ENCODE measurements around the gene PIK3R6. TPM values are rescaled to one million over a fixed set of nuclear protein-coding genes. Genes with fewer than 3 reads are reported as not detected.

Gene PIK3R6
- total RNA-seq, 4 donors from 2014 or later = 0.22 to 2.5 (median 0.35) TPM

GRCh38 chr17:8837563-8838075 is 29.9 kb downstream of the PIK3R6 start:
- Histone ChIP-seq H3K4me1 (no peaks in the 10 kb centered on the region), H3K4me3 (no peak overlapping the region), H3K27me3 (peaks cover 0 to 46% (median 0%) of the 10 kb centered on the region in 4 donors), H3K9me3 (no peaks in the 10 kb centered on the region), H3K27ac (no peak overlapping the region), H3K36me3 (no peaks in the 10 kb centered on the region)
- 26 to 37% methylated on average over 4 to 6 of the region's 8 CpGs for WGBS, 2 donors
- DNase-seq = no peak
- intact Hi-C loops (cut with DNase I) = no loop called here
- TF ChIP-seq, protein P1, sequence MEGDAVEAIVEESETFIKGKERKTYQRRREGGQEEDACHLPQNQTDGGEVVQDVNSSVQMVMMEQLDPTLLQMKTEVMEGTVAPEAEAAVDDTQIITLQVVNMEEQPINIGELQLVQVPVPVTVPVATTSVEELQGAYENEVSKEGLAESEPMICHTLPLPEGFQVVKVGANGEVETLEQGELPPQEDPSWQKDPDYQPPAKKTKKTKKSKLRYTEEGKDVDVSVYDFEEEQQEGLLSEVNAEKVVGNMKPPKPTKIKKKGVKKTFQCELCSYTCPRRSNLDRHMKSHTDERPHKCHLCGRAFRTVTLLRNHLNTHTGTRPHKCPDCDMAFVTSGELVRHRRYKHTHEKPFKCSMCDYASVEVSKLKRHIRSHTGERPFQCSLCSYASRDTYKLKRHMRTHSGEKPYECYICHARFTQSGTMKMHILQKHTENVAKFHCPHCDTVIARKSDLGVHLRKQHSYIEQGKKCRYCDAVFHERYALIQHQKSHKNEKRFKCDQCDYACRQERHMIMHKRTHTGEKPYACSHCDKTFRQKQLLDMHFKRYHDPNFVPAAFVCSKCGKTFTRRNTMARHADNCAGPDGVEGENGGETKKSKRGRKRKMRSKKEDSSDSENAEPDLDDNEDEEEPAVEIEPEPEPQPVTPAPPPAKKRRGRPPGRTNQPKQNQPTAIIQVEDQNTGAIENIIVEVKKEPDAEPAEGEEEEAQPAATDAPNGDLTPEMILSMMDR (IDR thresholded peaks at IDR 0.05) = no peak
- no peak for TF ChIP-seq POLR2A (IDR thresholded peaks at IDR 0.05)

DNA sequence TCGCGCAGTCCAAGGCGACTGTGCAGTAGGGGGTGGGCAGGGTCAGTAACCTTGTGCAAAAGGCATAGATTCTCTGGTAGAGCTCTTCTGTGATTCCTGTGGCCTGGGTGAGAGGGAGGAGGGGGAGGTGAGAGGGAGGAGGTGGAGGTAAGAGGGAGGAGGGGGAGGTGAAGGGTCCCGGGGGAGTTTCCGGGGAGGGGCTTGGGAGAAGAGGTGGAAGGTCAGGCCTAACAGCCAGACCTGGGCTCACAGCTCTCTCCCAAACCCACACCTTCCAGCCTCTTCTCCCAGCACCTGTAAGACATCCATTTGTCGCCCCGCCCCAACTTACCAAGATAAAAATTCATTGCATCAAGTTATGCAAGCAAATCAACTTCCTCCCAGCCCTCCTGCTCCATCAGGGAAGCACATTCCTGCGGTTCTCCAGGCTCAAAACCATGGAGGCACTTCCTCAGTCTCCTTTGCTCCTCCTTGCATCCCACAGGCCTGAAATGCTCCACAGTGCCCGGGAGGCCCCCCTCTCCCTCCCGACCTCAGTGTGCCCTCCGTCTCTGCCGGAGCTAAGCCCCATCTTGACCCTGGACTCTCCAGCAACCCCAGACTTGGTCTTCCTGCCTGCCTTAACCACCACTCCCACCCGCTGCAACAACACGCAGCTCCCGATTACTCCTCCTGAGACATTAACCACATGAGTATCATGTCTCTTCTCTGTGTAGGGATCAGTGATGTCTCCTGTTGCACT is 30.5 kb downstream of the PIK3R6 start:
- no peak overlapping the region for H3K4me3 ChIP-seq
- no peaks in the 10 kb centered on the region for H3K4me1 ChIP-seq
- TF ChIP-seq, protein P1 (IDR thresholded peaks at IDR 0.05) = no peak
- TF ChIP-seq POLR2A (IDR thresholded peaks at IDR 0.05) = no peak
- WGBS, 2 donors = 67 to 81% methylated on average over 11 to 13 of the region's 15 CpGs
- intact Hi-C loops (cut with DNase I) = no loop called here
- no peaks in the 10 kb centered on the region for H3K9me3 ChIP-seq
- no peak overlapping the region for H3K27ac ChIP-seq
- no peaks in the 10 kb centered on the region for H3K36me3 ChIP-seq
- no peak for DNase-seq
- peaks cover 0 to 49% (median 0%) of the 10 kb centered on the region in 4 donors for H3K27me3 ChIP-seq

- Histone ChIP-seq H3K36me3 (no peaks in the 10 kb centered on the region), H3K27ac (no peak overlapping the region), H3K4me3 (no peak overlapping the region), H3K9me3 (no peaks in the 10 kb centered on the region), H3K4me1 (no peaks in the 10 kb centered on the region), H3K27me3 (peaks cover 0 to 55% (median 0%) of the 10 kb centered on the region in 4 donors)
- 80 to 87% methylated on average over 3 to 6 of the region's 6 CpGs for WGBS, 2 donors
- no peak for DNase-seq
- no peak for TF ChIP-seq POLR2A (IDR thresholded peaks at IDR 0.05)
- TF ChIP-seq, protein P1 (IDR thresholded peaks at IDR 0.05) = no peak
- intact Hi-C loops (cut with DNase I) = no loop called here
Observed at GRCh38 chr17:8835631-8836364, 31.7 kb downstream of the PIK3R6 start.

DNA sequence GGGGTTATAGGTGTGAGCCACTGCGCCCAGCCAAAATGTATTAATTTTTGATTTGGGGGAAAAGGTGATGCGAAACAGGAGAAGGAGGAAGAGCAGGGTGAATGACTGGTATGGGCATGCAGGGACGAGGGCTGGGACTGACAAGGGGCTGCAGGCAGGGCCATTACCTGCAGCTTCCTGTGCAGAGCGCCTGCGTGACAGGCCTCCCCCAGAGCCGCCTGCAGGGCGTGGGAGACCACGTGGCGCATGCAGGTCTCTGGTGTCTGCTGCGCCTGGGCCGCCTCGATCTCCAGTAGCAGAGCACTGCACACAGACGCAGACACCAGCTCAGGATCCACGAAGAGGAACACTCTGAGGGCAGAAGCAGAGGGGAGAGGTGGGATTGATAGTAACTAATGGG is 32.4 kb downstream of the PIK3R6 start:
- 75 to 79% methylated on average over 8 of the region's 14 CpGs for WGBS, 2 donors
- Histone ChIP-seq H3K36me3 (no peaks in the 10 kb centered on the region), H3K4me1 (no peaks in the 10 kb centered on the region), H3K9me3 (no peaks in the 10 kb centered on the region), H3K27me3 (peaks cover 0 to 55% (median 0%) of the 10 kb centered on the region in 4 donors), H3K27ac (no peak overlapping the region), H3K4me3 (no peak overlapping the region)
- TF ChIP-seq, protein P1 (IDR thresholded peaks at IDR 0.05) = no peak
- no peak for TF ChIP-seq POLR2A (IDR thresholded peaks at IDR 0.05)
- intact Hi-C loops (cut with DNase I) = no loop called here
- DNase-seq = no peak

Measured in esophagus squamous epithelium (tissue), 5 donors.